Activated CD4-positive, CD25-positive, alpha-beta regulatory T cell (primary cell): ENCODE results near the gene NRARP.
"Not testable (repeated sequence)": the region's sequence is repeated elsewhere in the genome, so short reads cannot be mapped to it uniquely, and the experiment has no call there.

Experiments
- DNase-seq, 4 experiments: peaks; one replicate each; lab custom pipeline; 2025; lab: John Stamatoyannopoulos, UW

NRARP gene

DNA sequence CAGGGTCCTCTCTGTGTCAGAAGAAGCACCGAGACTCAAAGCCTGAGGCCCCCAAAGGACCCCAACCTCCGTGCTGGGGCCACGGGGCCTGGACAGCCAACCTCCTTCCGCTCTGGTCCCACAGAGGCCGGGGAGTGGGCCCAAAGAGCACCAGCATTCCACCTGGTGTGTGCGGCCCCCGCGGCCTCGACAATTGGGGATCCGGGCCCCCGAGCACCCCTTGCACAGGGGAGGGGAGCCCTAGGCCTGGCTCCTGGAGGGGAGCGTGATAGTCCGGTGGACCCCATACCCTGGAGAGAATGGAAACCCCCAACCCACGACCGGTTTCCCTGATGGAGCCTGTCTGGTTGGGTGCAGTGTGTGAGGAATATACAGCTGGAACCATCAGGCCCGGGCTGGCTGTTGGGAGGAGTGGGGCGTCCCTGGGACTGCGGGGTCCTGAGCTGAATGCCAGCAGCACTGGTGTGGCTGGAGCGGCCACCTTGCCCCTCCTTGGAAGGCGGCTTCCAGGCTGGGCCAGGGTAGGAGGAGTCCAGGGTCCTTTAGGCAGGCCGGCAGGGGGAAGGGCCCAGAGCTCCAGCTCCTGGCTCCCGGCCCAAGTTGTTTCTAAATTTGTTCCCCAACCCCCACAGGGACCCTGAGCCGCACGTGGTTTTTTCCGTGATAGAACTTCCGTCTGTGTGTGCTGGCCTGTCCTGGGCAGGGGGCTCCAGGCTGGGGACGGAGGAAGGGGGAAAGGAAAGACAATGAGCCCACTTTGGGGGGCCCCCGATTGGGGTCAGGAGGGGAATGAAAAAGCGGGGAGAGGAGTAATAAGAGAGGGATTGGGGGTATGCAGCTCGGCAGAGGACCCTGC is 25.4 kb downstream of the NRARP start:
- no peak for DNase-seq

- no peak for DNase-seq
Measured at GRCh38 chr9:137275588-137276472, 26.2 kb downstream of the NRARP start.

- no peak for DNase-seq
Measured at GRCh38 chr9:137275203-137275587, 26.9 kb downstream of the NRARP start.

GRCh38 chr9:137273611-137274320 is 28.3 kb downstream of the NRARP start:
- DNase-seq, result no peak

- DNase-seq, result no peak
Measured at GRCh38 chr9:137273095-137273490, 29.0 kb downstream of the NRARP start.

- no peak for DNase-seq
Measured at GRCh38 chr9:137272241-137273094, 29.6 kb downstream of the NRARP start.

- no peak for DNase-seq
Measured at GRCh38 chr9:137271696-137272076, 30.4 kb downstream of the NRARP start.

- no peak for DNase-seq
Measured at GRCh38 chr9:137270929-137271695, 31.0 kb downstream of the NRARP start.

DNA sequence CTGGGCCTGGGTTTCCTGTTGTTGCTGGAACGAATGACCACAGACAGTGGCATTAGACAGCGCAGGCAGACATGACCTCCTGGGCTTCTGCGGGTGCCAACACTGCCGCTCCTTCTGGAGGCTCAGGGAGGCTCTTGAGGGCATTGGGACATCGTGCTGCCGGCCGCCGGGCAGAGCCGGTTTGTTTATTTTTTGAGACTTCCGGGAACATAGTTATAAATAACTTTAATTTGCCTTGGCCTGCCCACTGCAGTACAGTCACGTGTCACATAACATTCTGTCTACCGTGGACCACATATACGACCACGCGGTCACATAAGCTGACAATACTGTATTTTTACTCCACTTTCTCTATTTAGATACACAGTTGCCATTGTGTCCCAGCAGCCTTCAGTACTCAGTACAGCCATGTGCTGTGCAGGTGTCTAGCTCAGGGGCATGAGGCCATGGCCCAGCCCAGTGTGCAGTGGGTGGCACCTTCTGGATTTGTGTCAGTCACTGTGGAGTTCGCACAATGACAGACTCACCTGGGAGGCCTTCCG is 32.8 kb downstream of the NRARP start:
- DNase-seq, result no peak

GRCh38 chr9:137268538-137269201 is 33.4 kb downstream of the NRARP start:
- DNase-seq, result no peak

GRCh38 chr9:137267933-137268355 is 34.1 kb downstream of the NRARP start:
- no peak for DNase-seq

GRCh38 chr9:137266585-137267453 is 35.3 kb downstream of the NRARP start:
- DNase-seq, result no peak

DNA sequence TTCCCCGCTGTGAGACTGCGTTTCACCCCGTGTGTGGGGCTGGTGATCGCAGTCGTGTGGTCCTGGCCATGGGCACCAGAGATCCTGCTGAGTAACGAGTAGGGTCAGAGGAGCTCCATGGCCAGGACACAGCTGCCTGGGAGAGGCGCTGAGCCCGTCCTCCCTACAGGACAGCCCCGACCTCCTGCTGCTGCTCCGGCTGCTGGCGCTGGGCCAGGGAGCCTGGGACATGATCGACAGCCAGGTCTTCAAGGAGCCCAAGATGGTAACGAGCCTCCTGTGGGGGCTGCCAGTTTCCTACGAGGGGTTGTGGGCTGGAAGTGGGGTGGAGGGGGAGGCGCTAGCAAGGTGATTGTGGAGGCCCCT is 35.9 kb downstream of the NRARP start:
- DNase-seq, result no peak

DNA sequence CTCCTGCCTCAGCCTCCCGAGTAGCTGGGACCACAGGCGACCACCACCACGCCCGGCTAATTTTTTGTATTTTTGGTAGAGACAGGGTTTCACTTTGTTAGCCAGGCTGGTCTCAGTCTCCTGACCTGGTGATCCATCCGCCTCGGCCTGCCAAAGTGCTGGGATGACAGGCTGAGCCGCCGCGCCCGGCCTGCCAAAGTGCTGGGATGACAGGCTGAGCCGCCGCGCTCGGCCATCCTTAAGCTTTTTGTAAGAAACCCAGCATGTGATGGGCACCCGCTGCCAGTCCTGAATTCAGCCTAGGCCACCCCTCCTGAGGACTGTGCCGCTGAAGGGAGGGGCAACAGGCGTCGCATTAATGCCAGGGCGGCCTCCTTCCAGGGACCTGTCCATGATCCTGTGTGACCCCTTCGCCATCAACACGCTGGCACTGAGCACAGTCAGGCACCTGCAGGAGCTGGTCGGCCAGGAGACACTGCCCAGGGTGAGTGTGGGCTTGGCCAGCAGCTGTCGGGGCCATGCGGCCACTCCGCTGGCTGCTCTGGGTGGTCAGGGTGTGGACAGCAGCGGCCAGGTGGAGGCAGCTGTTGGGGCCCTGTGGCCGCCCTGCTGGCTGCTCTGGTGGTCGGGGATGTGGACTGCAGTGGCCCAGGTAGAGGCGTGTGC is 36.4 kb downstream of the NRARP start:
- no peak for DNase-seq

- no peak for DNase-seq
Measured at GRCh38 chr9:137264067-137264466, 38.0 kb downstream of the NRARP start.

- DNase-seq, result no peak
Measured at GRCh38 chr9:137263506-137263905, 38.6 kb downstream of the NRARP start.

DNA sequence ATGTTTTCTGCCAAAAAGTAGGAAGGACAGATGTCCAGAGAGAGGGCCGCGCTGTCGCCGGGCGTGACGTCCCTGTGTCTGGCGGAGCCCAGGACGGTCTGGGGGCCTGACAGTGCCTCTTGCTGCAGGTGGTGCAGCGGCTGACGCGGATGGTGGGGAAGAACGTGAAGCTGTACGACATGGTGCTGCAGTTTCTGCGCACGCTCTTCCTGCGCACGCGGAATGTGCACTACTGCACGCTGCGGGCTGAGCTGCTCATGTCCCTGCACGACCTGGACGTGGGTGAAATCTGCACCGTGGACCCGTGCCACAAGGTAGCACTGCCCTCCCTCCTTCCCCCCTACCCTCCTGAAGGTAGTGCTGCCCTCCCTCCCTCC is 39.2 kb downstream of the NRARP start:
- no peak for DNase-seq

GRCh38 chr9:137262173-137262908 is 39.7 kb downstream of the NRARP start:
- DNase-seq, result not testable (repeated sequence)
